DND-41 (cell line): ENCODE measurements around the gene RHBDF1.
A peak's percentile ranks its signal among the peaks of the same experiment; 100 is the strongest.

Source experiments
- ATAC-seq: fragments of 200-7000 bp; cut with Tn5 transposase; 3 replicates; pipeline ENCODE4 v1.9.1; 2021; ENCODE audit warnings: low read depth; ENCODE audit not compliant: insufficient read depth
- DNase-seq: peaks from one replicate; pipeline ENCODE4 v3.0.0-alpha.2; 2020
- H2AFZ ChIP-seq: 2 replicates; pipeline ENCODE4 v1.6.0; 2012; ENCODE audit warnings: low read depth, low read length
- H3K27ac ChIP-seq: 2 replicates; pipeline ENCODE4 v1.5.1; 2012; ENCODE audit warnings: low read length, inconsistent platforms
- H3K27me3 ChIP-seq: fragments of 200-600 bp; sonication (generic); 2 replicates; pipeline ENCODE4 v1.6.0; 2012; ENCODE audit warnings: low read length, mild to moderate bottlenecking, inconsistent platforms; ENCODE audit not compliant: insufficient read depth, poor library complexity
- H3K36me3 ChIP-seq: 2 replicates; pipeline ENCODE4 v1.5.1; 2012; ENCODE audit warnings: low read length, inconsistent platforms; ENCODE audit not compliant: insufficient read depth
- H3K4me1 ChIP-seq: 2 replicates; pipeline ENCODE4 v1.5.1; 2012; ENCODE audit warnings: mild to moderate bottlenecking, low read length; ENCODE audit not compliant: insufficient read depth
- H3K4me2 ChIP-seq: 2 replicates; pipeline ENCODE4 v1.6.0; 2012; ENCODE audit warnings: mild to moderate bottlenecking, moderate library complexity, low read length, inconsistent platforms; ENCODE audit not compliant: insufficient read depth
- H3K4me3 ChIP-seq, 2 experiments: fragments of 200-600 bp in 1 of 2; shearing (Covaris generic) in 1 of 2; 2 replicates each; pipeline ENCODE4 v1.5.1; 2012 to 2016; ENCODE audit warnings: inconsistent platforms in 2 of 2, low read length in 2 of 2, mild to moderate bottlenecking in 2 of 2, low read depth in 1 of 2, moderate library complexity in 1 of 2
- H3K79me2 ChIP-seq: 2 replicates; pipeline ENCODE4 v1.6.0; 2012; ENCODE audit warnings: low read length, inconsistent platforms; ENCODE audit not compliant: insufficient read depth
- H3K9ac ChIP-seq: 2 replicates; pipeline ENCODE4 v1.6.0; 2012; ENCODE audit warnings: low read depth, mild to moderate bottlenecking, inconsistent platforms, low read length, moderate library complexity
- H3K9me3 ChIP-seq: 2 replicates; pipeline ENCODE4 v1.5.1; 2012; ENCODE audit warnings: low read length, moderate library complexity, mild to moderate bottlenecking, inconsistent platforms; ENCODE audit not compliant: insufficient read depth, severe bottlenecking
- H4K20me1 ChIP-seq: 2 replicates; pipeline ENCODE4 v1.6.0; 2012; ENCODE audit warnings: low read length; ENCODE audit not compliant: insufficient read depth
- EZH2 ChIP-seq: IDR thresholded peaks from 3 replicates; pipeline ENCODE4 v1.6.1; 2012; ENCODE audit warnings: borderline replicate concordance, low read depth, mild to moderate bottlenecking, moderate library complexity, low read length, inconsistent platforms; ENCODE audit not compliant: severe bottlenecking
- TF ChIP-seq, protein P1 (sequence below): IDR thresholded peaks from 2 replicates; pipeline ENCODE4 v1.5.1; 2012; ENCODE audit warnings: borderline replicate concordance, low read length, moderate library complexity, mild to moderate bottlenecking; ENCODE audit not compliant: poor library complexity, severe bottlenecking; ENCODE audit errors: extremely low read depth

The RHBDF1 gene

DNA sequence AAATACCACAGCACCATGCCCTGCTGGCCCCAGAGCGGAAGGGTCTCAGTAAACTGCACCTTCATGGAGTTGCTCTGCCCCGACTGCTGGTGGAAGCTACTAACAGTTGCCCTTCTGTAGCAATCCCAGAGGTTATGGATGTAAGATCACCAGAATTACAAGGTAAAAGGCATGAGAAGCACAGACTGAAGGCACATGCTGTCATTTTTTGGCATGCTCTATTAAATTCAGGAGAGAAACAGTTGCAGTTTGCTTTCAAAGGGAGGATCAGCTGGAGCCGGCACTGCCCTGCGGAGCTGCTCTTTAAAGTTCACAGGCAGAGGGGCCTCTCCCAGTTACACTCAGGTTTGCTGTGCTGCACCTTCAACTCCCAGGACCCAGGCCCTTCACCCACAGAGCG is 46.9 kb upstream of the RHBDF1 start:
- Histone ChIP-seq H3K9ac (no peak overlapping the region), H3K4me2 (no peak overlapping the region), H3K27ac (no peak overlapping the region), H4K20me1 (peaks cover 27% of the 10 kb centered on the region), H3K27me3 (no peaks in the 10 kb centered on the region), H3K9me3 (no peaks in the 10 kb centered on the region), H3K79me2 (peaks cover 10% of the 10 kb centered on the region; the same call in 1 of the 2 replicates), H3K36me3 (peaks cover 35% of the 10 kb centered on the region), H3K4me3 (no peak overlapping the region), H2AFZ (no peak overlapping the region), H3K4me1 (no peaks in the 10 kb centered on the region)
- TF ChIP-seq, protein P1, sequence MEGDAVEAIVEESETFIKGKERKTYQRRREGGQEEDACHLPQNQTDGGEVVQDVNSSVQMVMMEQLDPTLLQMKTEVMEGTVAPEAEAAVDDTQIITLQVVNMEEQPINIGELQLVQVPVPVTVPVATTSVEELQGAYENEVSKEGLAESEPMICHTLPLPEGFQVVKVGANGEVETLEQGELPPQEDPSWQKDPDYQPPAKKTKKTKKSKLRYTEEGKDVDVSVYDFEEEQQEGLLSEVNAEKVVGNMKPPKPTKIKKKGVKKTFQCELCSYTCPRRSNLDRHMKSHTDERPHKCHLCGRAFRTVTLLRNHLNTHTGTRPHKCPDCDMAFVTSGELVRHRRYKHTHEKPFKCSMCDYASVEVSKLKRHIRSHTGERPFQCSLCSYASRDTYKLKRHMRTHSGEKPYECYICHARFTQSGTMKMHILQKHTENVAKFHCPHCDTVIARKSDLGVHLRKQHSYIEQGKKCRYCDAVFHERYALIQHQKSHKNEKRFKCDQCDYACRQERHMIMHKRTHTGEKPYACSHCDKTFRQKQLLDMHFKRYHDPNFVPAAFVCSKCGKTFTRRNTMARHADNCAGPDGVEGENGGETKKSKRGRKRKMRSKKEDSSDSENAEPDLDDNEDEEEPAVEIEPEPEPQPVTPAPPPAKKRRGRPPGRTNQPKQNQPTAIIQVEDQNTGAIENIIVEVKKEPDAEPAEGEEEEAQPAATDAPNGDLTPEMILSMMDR: no peak
- TF ChIP-seq EZH2: no peak
- DNase-seq: no peak
- ATAC-seq: no peak

DNA sequence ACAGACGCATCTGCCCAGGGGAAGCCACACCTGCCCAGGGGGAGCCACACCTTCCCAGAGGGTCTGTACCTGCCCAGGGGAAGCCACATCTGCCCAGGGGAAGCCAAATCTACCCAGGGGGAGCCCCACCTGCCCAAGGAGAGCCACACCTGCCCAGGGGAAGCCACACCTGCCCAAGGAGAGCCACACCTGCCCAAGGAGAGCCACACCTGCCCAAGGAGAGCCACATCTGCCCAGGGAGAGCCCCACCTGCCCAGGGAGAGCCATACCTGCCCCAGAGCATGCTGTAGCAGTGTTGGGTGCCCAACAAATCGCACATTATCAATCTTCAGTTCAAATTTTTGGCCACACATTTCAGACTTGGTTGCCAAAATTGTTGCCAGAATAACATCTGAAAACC is 46.4 kb upstream of the RHBDF1 start:
- no peak overlapping the region for H2AFZ ChIP-seq
- ATAC-seq: no peak
- no peak for DNase-seq
- H3K4me2 ChIP-seq: no peak overlapping the region
- H3K9me3 ChIP-seq: no peaks in the 10 kb centered on the region
- H3K4me3 ChIP-seq: no peak overlapping the region
- no peaks in the 10 kb centered on the region for H3K27me3 ChIP-seq
- H3K4me1 ChIP-seq: no peaks in the 10 kb centered on the region
- H3K79me2 ChIP-seq: peaks cover 8% of the 10 kb centered on the region; the same call in 1 of the 2 replicates
- TF ChIP-seq, protein P1: no peak
- TF ChIP-seq EZH2: no peak
- H3K9ac ChIP-seq: no peak overlapping the region
- no peak overlapping the region for H3K27ac ChIP-seq
- peaks cover 29% of the 10 kb centered on the region for H4K20me1 ChIP-seq
- peaks cover 40% of the 10 kb centered on the region for H3K36me3 ChIP-seq

DNA sequence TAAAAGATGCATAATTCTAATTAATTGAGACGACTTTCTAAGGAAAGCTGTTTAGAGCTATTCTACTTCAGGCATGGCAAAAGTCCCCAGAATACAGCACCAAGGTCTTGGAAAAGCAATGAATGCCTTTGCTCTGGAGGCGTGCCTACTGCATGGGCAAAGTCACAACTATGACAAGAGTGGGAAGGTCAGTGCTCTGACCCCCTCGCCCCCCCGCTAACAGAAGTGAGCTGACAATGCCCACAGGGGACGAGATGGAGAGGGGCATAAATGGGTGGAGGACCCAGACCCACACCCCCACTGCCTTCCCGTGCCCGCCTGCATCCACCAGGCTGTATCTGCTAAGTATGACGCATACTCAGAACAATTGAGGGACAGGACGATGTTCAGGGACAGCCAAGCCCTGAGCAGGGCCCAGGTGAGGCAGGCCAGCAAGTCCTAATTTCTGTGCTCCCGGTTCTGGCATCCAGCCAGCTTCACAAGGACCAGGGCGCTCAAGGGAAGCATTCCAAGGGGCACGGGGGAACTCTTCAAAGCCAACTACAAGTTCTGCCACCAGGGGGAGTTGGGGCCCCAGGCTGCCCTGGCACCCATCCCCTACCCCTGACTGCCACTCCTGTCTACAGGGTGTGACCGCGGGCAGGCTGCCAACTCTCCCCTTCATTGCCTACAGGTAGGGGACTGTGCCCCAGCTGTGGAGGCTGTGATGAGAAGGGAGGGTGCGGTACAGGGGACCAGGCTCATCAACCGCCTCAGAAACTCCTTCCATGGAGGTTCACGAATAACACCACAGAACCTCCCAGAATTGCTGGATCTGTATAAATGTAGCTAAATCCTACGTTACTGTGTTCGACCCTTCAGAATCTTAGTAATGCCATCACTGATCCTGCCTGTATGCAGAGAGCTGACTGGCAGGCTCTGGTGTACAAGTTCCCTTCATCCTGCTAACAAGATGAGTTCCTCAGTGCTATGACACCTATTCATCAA is 45.2 kb upstream of the RHBDF1 start:
- H3K4me2 ChIP-seq: no peak overlapping the region
- peaks cover 6% of the 10 kb centered on the region; the same call in 1 of the 2 replicates for H3K79me2 ChIP-seq
- no peaks in the 10 kb centered on the region for H3K27me3 ChIP-seq
- peaks cover 28% of the 10 kb centered on the region for H4K20me1 ChIP-seq
- H3K9me3 ChIP-seq: no peaks in the 10 kb centered on the region
- no peak overlapping the region for H2AFZ ChIP-seq
- H3K27ac ChIP-seq: no peak overlapping the region
- no peaks in the 10 kb centered on the region for H3K4me1 ChIP-seq
- ATAC-seq (peak; percentile 86), DNase-seq (peak; percentile 64)
- H3K9ac ChIP-seq: no peak overlapping the region
- TF ChIP-seq, protein P1: peak; percentile 78
- TF ChIP-seq EZH2: no peak
- peaks cover 46% of the 10 kb centered on the region for H3K36me3 ChIP-seq
- H3K4me3 ChIP-seq: no peak overlapping the region
